Liver (tissue), 9 donors: ENCODE measurements around the gene FOLR1. TPM values are rescaled to one million over a fixed set of nuclear protein-coding genes. Genes with fewer than 3 reads are reported as not detected.

Experiments
- DNase-seq: peaks from one replicate; pipeline ENCODE4 v3.0.0-alpha.2; 2017; ENCODE audit warnings: low spot score
- H3K27ac ChIP-seq, 2 donors: one replicate each; pipeline ENCODE4 v1.7.0; 2013; ENCODE audit warnings: inconsistent platforms in 2 of 2, low read length in 2 of 2, control low read depth in 1 of 2, low read depth in 1 of 2, mild to moderate bottlenecking in 1 of 2
- H3K27me3 ChIP-seq, 4 donors: one replicate each; pipeline versions ENCODE4 v1.6.1 to v1.7.0; 2013; ENCODE audit warnings: low read length in 3 of 4, inconsistent platforms in 1 of 4, mild to moderate bottlenecking in 1 of 4, moderate library complexity in 1 of 4; ENCODE audit not compliant: control insufficient read depth in 4 of 4, insufficient read depth in 4 of 4
- H3K36me3 ChIP-seq, 4 donors: one replicate each; pipeline versions ENCODE4 v1.6.1 to v1.7.0; 2013; ENCODE audit warnings: low read length in 3 of 4, mild to moderate bottlenecking in 3 of 4, low read depth in 1 of 4, moderate library complexity in 1 of 4; ENCODE audit not compliant: control insufficient read depth in 4 of 4, insufficient read depth in 3 of 4
- H3K4me1 ChIP-seq, 4 donors: one replicate each; pipeline versions ENCODE4 v1.6.1 to v1.7.0; 2013; ENCODE audit warnings: low read length in 3 of 4, mild to moderate bottlenecking in 3 of 4, moderate library complexity in 1 of 4; ENCODE audit not compliant: control insufficient read depth in 4 of 4, insufficient read depth in 4 of 4
- H3K4me3 ChIP-seq, 3 donors: one replicate each; pipeline versions ENCODE4 v1.6.1 to v1.7.0; 2013; ENCODE audit warnings: low read length in 3 of 3, control low read depth in 1 of 3, low read depth in 1 of 3, mild to moderate bottlenecking in 1 of 3
- H3K9ac ChIP-seq, 2 donors: one replicate each; pipeline ENCODE4 v1.7.0; 2013; ENCODE audit warnings: low read length in 2 of 2, mild to moderate bottlenecking in 2 of 2, moderate library complexity in 2 of 2, control low read depth in 1 of 2, low read depth in 1 of 2
- H3K9me3 ChIP-seq, 4 donors: one replicate each; pipeline versions ENCODE4 v1.6.1 to v1.7.0; 2013; ENCODE audit warnings: low read length in 3 of 4; ENCODE audit not compliant: control insufficient read depth in 4 of 4
- EGR1 ChIP-seq, 2 donors: IDR thresholded peaks; 2 replicates each; pipeline ENCODE4 v1.6.1; 2016 to 2018; ENCODE audit warnings: antibody characterized with exemption in 2 of 2, low read depth in 2 of 2
- FOXA1 ChIP-seq: IDR thresholded peaks from 2 replicates; pipeline ENCODE4 v1.6.1; 2016; ENCODE audit warnings: antibody characterized with exemption
- FOXA2 ChIP-seq: IDR thresholded peaks from 2 replicates; pipeline ENCODE4 v1.6.1; 2016; ENCODE audit warnings: antibody characterized with exemption
- HNF4A ChIP-seq, 2 donors: conservative IDR thresholded peaks; 2 replicates each; pipeline ENCODE4 v1.6.1; 2016; ENCODE audit warnings: antibody characterized with exemption in 2 of 2, mild to moderate bottlenecking in 2 of 2
- HNF4G ChIP-seq: IDR thresholded peaks from 2 replicates; pipeline ENCODE4 v1.6.1; 2016; ENCODE audit warnings: antibody characterized with exemption
- JUND ChIP-seq, 2 donors: IDR thresholded peaks; 2 replicates each; pipeline ENCODE4 v1.6.1; 2016; ENCODE audit warnings: antibody characterized with exemption in 2 of 2
- RAD21 ChIP-seq, 2 donors: IDR thresholded peaks; 2 replicates each; pipeline ENCODE4 v1.6.1; 2016; ENCODE audit warnings: antibody characterized with exemption in 2 of 2, mild to moderate bottlenecking in 2 of 2
- RXRA ChIP-seq, 2 donors: IDR thresholded peaks; 2 replicates each; pipeline ENCODE4 v1.6.1; 2017 to 2018; ENCODE audit warnings: antibody characterized with exemption in 2 of 2, mild to moderate bottlenecking in 1 of 2
- SP1 ChIP-seq: IDR thresholded peaks from 2 replicates; pipeline ENCODE4 v1.6.1; 2018; ENCODE audit warnings: antibody characterized with exemption, mild to moderate bottlenecking
- TAF1 ChIP-seq: conservative IDR thresholded peaks from 2 replicates; pipeline ENCODE4 v1.6.1; 2016; ENCODE audit warnings: antibody characterized with exemption, mild to moderate bottlenecking
- YY1 ChIP-seq: IDR thresholded peaks from 2 replicates; pipeline ENCODE4 v1.6.1; 2016; ENCODE audit warnings: antibody characterized with exemption, mild to moderate bottlenecking
- WGBS: extraction: QIAGEN DNeasy Blood & Tissue Kit; methylation state at CpG from one replicate; pipeline ENCODE4 v1.1.7; 2013; 5-methylcytosine and 5-hydroxymethylcytosine counted together
- polyA plus RNA-seq, 2 donors: library from polyadenylated mRNA; stranded (reverse) in 1 of 2; unstranded in 1 of 2; fragments of 200-250 nt in 1 of 2; fragments of >200 nt in 1 of 2; fragmentation: Nextera tagmentation in 1 of 2; extraction: Ambion mirVana in 1 of 2; gene quantifications; one replicate each; pipeline versions ENCODE4 v1.2.1 to v1.2.3, GENCODE V29; 2013 to 2015
- total RNA-seq, 2 donors: library from RNA; depleted of rRNA; stranded (reverse); fragments of >200 nt; gene quantifications; one replicate each; pipeline ENCODE4 v1.2.3, GENCODE V29; 2014
- TF ChIP-seq, protein P1 (sequence below): fragments of 150-350 bp; IDR thresholded peaks from 2 replicates; pipeline ENCODE4 v1.5.1; 2017; ENCODE audit warnings: improper control_type of control experiment, low read depth, low read length; ENCODE audit not compliant: missing input control
- TF ChIP-seq, protein P2 (sequence below): IDR thresholded peaks from 2 replicates; pipeline ENCODE4 v1.6.1; 2016; ENCODE audit warnings: antibody characterized with exemption
- TF ChIP-seq, protein P3 (sequence below): IDR thresholded peaks from 2 replicates; pipeline ENCODE4 v1.6.1; 2016; ENCODE audit warnings: antibody characterized with exemption, mild to moderate bottlenecking
- TF ChIP-seq, protein P4 (sequence below): IDR thresholded peaks from 2 replicates; pipeline ENCODE4 v1.6.1; 2016; ENCODE audit warnings: antibody characterized with exemption
- donor health status: healthy.
- donor health status: healthy.
- donor health status: healthy.
- donor health status: healthy.
- donor health status: healthy.

Gene FOLR1
- total and polyA plus RNA-seq, 4 donors = 0.06 to 0.21 (median 0.09) TPM; not detected in 1

DNA sequence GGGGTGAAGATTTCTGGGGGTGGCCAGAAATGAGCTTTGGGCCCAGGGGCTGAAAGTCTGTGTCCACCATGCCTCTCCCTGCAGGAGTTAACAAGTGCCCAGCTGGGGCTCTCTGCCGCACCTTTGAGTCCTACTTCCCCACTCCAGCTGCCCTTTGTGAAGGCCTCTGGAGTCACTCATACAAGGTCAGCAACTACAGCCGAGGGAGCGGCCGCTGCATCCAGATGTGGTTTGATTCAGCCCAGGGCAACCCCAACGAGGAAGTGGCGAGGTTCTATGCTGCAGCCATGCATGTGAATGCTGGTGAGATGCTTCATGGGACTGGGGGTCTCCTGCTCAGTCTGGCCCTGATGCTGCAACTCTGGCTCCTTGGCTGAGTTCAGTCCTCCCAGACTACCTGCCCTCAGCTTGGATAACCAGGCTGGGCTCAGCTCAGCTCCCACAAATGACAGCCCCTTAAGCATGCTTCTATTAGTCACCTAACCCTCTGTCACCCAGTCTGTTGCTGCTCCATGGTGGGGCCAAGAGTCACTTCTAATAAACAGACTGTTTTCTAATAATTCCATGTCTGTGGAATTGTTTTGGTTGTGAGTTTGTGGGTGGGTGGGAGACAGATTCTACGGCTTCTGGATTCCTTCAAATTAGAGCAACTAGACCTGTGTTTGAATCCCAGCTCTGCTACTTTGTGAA, 29.6 kb downstream of the FOLR1 start:
- no peak overlapping the region for H3K27ac ChIP-seq
- TF ChIP-seq, protein P1, sequence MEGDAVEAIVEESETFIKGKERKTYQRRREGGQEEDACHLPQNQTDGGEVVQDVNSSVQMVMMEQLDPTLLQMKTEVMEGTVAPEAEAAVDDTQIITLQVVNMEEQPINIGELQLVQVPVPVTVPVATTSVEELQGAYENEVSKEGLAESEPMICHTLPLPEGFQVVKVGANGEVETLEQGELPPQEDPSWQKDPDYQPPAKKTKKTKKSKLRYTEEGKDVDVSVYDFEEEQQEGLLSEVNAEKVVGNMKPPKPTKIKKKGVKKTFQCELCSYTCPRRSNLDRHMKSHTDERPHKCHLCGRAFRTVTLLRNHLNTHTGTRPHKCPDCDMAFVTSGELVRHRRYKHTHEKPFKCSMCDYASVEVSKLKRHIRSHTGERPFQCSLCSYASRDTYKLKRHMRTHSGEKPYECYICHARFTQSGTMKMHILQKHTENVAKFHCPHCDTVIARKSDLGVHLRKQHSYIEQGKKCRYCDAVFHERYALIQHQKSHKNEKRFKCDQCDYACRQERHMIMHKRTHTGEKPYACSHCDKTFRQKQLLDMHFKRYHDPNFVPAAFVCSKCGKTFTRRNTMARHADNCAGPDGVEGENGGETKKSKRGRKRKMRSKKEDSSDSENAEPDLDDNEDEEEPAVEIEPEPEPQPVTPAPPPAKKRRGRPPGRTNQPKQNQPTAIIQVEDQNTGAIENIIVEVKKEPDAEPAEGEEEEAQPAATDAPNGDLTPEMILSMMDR = no peak
- TF ChIP-seq RXRA (IDR thresholded peaks at IDR 0.05) (no peak), FOXA2 (no peak)
- TF ChIP-seq, protein P2, sequence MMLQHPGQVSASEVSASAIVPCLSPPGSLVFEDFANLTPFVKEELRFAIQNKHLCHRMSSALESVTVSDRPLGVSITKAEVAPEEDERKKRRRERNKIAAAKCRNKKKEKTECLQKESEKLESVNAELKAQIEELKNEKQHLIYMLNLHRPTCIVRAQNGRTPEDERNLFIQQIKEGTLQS = no peak
- 88% methylated on average over 7 of the region's 7 CpGs for WGBS
- H3K9ac ChIP-seq = no peak overlapping the region
- H3K9me3 ChIP-seq = no peaks in the 10 kb centered on the region
- DNase-seq = no peak
- H3K4me1 ChIP-seq = peaks cover 1 to 23% (median 11%) of the 10 kb centered on the region in 4 donors
- H3K27me3 ChIP-seq = no peaks in the 10 kb centered on the region
- no peak overlapping the region for H3K4me3 ChIP-seq
- H3K36me3 ChIP-seq = no peaks in the 10 kb centered on the region

DNA sequence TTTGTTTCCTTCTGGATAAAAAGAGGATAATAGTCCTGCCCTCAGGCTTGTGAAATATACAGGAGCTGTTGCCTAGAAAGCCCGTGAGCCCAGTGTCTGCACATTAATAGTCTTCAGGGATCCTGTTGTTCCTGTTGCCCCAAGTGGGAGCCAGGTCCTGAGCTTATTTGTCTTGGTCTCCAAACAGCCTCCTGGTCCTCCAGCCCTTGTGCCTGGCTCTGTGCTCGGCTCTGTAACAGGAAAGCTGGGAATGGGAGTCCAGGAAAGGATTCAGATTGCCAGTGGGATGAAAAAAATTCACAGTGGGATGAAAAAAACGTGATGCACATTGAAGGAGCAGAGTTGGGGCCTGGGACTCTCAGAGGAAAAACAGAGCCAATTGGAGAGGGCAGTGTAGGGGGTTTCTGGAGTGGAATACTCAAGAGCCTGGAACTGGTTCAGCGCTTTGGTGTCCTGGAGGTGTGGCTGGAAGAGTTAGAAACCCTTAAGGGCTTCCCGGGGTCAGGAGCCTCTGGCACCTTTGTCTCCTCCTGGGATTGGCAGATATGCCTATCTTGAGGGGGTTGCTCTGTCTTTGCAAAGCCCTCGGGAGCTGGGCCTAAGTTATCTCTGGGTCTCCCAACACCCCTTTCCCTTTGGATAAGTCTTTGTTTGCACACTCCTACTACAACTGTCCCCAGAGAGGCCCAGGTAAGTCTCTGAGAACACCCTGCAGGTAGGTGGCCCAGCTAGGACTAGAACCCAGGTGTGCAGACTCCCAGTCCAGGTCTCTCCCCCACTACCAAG, 30.4 kb downstream of the FOLR1 start:
- H3K27ac ChIP-seq = peak overlapping the region; percentile 82 to 90

DNA sequence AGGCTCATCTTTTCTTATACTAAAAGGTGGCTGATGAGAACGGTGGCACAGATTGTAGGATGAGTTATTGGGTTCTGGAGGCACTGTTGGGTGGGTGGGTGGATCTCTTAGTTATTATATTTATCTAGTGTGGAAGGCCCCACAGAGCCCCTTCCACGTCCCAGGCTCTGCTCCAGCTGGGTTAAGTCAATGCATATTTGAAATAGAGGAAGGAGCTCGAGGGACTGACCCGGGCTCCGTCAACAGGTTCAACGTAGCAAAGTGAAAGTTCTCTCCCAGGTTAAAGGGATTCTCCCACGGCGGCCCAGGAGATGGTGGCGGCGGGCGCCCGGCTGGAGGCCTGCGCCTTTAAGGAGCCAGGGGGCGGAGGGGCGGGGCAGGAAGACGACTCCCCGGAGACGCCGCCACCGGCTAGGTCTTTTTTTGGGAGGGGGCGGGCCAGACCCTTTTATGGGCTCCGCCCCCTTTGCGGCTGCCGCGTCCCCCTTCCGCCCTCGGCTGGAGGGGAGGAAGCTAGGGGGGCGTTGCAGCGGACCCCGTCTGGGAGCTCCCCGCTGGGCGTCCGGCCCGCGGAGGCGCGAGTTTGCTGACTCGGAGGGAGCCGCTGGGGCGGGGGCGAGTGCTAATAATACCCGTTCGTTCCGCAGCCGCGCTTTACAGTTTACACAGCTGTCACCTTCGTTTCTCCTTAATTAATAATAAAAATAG, 31.1 kb downstream of the FOLR1 start:
- under 1% methylated on average over 47 of the region's 47 CpGs for WGBS
- peak overlapping the region; percentile 82 to 90 for H3K27ac ChIP-seq
- H3K4me3 ChIP-seq = peak overlapping the region; percentile 77 to 90 (median 82)
- no peaks in the 10 kb centered on the region for H3K27me3 ChIP-seq
- no peaks in the 10 kb centered on the region for H3K9me3 ChIP-seq
- H3K36me3 ChIP-seq = peaks cover 0 to 3% (median under 1%) of the 10 kb centered on the region in 4 donors
- DNase-seq = peak; percentile 88
- H3K4me1 ChIP-seq = peaks cover 1 to 23% (median 11%) of the 10 kb centered on the region in 4 donors
- peak overlapping the region; percentile 24 to 90 for H3K9ac ChIP-seq
- TF ChIP-seq, protein P3, sequence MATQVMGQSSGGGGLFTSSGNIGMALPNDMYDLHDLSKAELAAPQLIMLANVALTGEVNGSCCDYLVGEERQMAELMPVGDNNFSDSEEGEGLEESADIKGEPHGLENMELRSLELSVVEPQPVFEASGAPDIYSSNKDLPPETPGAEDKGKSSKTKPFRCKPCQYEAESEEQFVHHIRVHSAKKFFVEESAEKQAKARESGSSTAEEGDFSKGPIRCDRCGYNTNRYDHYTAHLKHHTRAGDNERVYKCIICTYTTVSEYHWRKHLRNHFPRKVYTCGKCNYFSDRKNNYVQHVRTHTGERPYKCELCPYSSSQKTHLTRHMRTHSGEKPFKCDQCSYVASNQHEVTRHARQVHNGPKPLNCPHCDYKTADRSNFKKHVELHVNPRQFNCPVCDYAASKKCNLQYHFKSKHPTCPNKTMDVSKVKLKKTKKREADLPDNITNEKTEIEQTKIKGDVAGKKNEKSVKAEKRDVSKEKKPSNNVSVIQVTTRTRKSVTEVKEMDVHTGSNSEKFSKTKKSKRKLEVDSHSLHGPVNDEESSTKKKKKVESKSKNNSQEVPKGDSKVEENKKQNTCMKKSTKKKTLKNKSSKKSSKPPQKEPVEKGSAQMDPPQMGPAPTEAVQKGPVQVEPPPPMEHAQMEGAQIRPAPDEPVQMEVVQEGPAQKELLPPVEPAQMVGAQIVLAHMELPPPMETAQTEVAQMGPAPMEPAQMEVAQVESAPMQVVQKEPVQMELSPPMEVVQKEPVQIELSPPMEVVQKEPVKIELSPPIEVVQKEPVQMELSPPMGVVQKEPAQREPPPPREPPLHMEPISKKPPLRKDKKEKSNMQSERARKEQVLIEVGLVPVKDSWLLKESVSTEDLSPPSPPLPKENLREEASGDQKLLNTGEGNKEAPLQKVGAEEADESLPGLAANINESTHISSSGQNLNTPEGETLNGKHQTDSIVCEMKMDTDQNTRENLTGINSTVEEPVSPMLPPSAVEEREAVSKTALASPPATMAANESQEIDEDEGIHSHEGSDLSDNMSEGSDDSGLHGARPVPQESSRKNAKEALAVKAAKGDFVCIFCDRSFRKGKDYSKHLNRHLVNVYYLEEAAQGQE = peak; percentile 59
- TF ChIP-seq TAF1 (no peak), HNF4G (no peak), YY1 (peak; percentile 66), HNF4A (conservative IDR thresholded peaks at IDR 0.05) (peak; percentile 47 to 60), EGR1 (IDR thresholded peaks at IDR 0.05; ENCODE audit: low read depth in 2 of 2) (peak in 1 of 2 donors; percentile 52), FOXA2 (no peak), JUND (IDR thresholded peaks at IDR 0.05) (peak in 1 of 2 donors; percentile 75), FOXA1 (no peak)
- TF ChIP-seq, protein P4, sequence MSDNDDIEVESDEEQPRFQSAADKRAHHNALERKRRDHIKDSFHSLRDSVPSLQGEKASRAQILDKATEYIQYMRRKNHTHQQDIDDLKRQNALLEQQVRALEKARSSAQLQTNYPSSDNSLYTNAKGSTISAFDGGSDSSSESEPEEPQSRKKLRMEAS = no peak
- TF ChIP-seq, protein P2 = no peak
- TF ChIP-seq, protein P1 = no peak

More for the DNA sequence above, 30.4 kb downstream of the FOLR1 start:
- no peak for TF ChIP-seq SP1
- TF ChIP-seq RAD21 (IDR thresholded peaks at IDR 0.05) = no peak
- TF ChIP-seq HNF4G = no peak
- TF ChIP-seq FOXA1 = no peak
- TF ChIP-seq JUND (IDR thresholded peaks at IDR 0.05) = no peak
- no peak for TF ChIP-seq HNF4A (conservative IDR thresholded peaks at IDR 0.05)
- peak overlapping the region; percentile 42 to 90 (median 82) for H3K4me3 ChIP-seq
- H3K4me1 ChIP-seq = peaks cover 1 to 23% (median 11%) of the 10 kb centered on the region in 4 donors
- peaks cover 0 to 3% (median 0%) of the 10 kb centered on the region in 4 donors for H3K36me3 ChIP-seq
- no peak for DNase-seq
- H3K9ac ChIP-seq = peak overlapping the region in 1 of 2 donors; percentile 90
- WGBS = 79% methylated on average over 6 of the region's 6 CpGs
- no peaks in the 10 kb centered on the region for H3K9me3 ChIP-seq
- H3K27me3 ChIP-seq = no peaks in the 10 kb centered on the region
